CD8-positive, alpha-beta memory T cell (primary cell): ENCODE data around the gene HRH1. TPM values are rescaled to one million over a fixed set of nuclear protein-coding genes. Genes with fewer than 3 reads are reported as not detected.
"Not testable (repeated sequence)": the region's sequence is repeated elsewhere in the genome, so short reads cannot be mapped to it uniquely, and the experiment has no call there.

Source experiments
- CTCF ChIA-PET: fragments of 350-600 bp; sonication (Branson Sonifier 250); formaldehyde crosslinking; loops from one replicate; lab custom pipeline; 2021; ENCODE audit warnings: antibody characterized with exemption; lab: Charles Lee
- POLR2A ChIA-PET: fragments of 350-600 bp; sonication (Branson Sonifier 250); formaldehyde crosslinking; loops from one replicate; lab custom pipeline; 2021; ENCODE audit warnings: antibody characterized with exemption; lab: Charles Lee
- DNase-seq, 5 donors: peaks; one replicate each; pipeline versions ENCODE4 v3.0.0 to v3.0.0-alpha.2; 2020 to 2022; ENCODE audit warnings: mixed read lengths in 1 of 5
- H3K27ac ChIP-seq: one replicate; pipeline ENCODE4 v1.7.0; 2013; ENCODE audit warnings: low read depth, mild to moderate bottlenecking, low read length, moderate library complexity
- H3K27me3 ChIP-seq: 2 replicates; pipeline ENCODE4 v1.7.0; 2013; ENCODE audit warnings: low read length, mild to moderate bottlenecking; ENCODE audit not compliant: insufficient read depth, poor library complexity, severe bottlenecking
- H3K36me3 ChIP-seq: 2 replicates; pipeline ENCODE4 v1.7.0; 2013; ENCODE audit warnings: mild to moderate bottlenecking, low read length, moderate library complexity; ENCODE audit not compliant: insufficient read depth
- H3K4me1 ChIP-seq: 2 replicates; pipeline ENCODE4 v1.7.0; 2013; ENCODE audit warnings: mild to moderate bottlenecking, low read length, moderate library complexity; ENCODE audit not compliant: insufficient read depth
- H3K4me3 ChIP-seq: 2 replicates; pipeline ENCODE4 v1.7.0; 2013; ENCODE audit warnings: mild to moderate bottlenecking, low read length
- H3K9me3 ChIP-seq: 2 replicates; pipeline ENCODE4 v1.7.0; 2013; ENCODE audit warnings: mild to moderate bottlenecking, low read length
- H3K27ac Mint-ChIP-seq, 8 donors: one replicate each; pipeline ENCODE4 v1.8.0; 2020 to 2021; ENCODE audit warnings: mixed read lengths in 8 of 8, mild to moderate bottlenecking in 6 of 8, inconsistent platforms in 3 of 8, moderate library complexity in 3 of 8
- H3K27me3 Mint-ChIP-seq, 2 donors: one replicate each; pipeline ENCODE4 v1.8.0; 2020 to 2021; ENCODE audit warnings: mixed read lengths in 2 of 2, mild to moderate bottlenecking in 1 of 2, moderate library complexity in 1 of 2
- H3K36me3 Mint-ChIP-seq, 3 donors: one replicate each; pipeline ENCODE4 v1.8.0; 2020 to 2021; ENCODE audit warnings: mixed read lengths in 3 of 3, inconsistent platforms in 1 of 3, mild to moderate bottlenecking in 1 of 3
- H3K4me1 Mint-ChIP-seq, 3 donors: one replicate each; pipeline ENCODE4 v1.8.0; 2020 to 2021; ENCODE audit warnings: mixed read lengths in 3 of 3, inconsistent platforms in 1 of 3, mild to moderate bottlenecking in 1 of 3
- H3K4me3 Mint-ChIP-seq, 7 donors: one replicate each; pipeline ENCODE4 v1.8.0; 2020 to 2021; ENCODE audit warnings: mixed read lengths in 7 of 7, mild to moderate bottlenecking in 6 of 7, moderate library complexity in 4 of 7, inconsistent platforms in 2 of 7
- H3K9me3 Mint-ChIP-seq, 5 donors: one replicate each; pipeline ENCODE4 v1.8.0; 2020 to 2022; ENCODE audit warnings: mixed read lengths in 5 of 5, mild to moderate bottlenecking in 3 of 5, moderate library complexity in 2 of 5, inconsistent platforms in 1 of 5
- polyA plus RNA-seq: library from polyadenylated mRNA; unstranded; fragments of 300-500 nt; fragmentation: Illumina TruSeq; gene quantifications from one replicate; pipeline ENCODE4 v1.2.3, GENCODE V29; 2021
- total RNA-seq, 2 experiments: library from RNA; stranded (reverse); gene quantifications; one replicate each; pipeline ENCODE4 v1.2.3, GENCODE V29; 2021

Gene HRH1
- total and polyA plus RNA-seq, 3 experiments from 2014 or later: 0.42 to 0.53 TPM; not detected in 1

DNA sequence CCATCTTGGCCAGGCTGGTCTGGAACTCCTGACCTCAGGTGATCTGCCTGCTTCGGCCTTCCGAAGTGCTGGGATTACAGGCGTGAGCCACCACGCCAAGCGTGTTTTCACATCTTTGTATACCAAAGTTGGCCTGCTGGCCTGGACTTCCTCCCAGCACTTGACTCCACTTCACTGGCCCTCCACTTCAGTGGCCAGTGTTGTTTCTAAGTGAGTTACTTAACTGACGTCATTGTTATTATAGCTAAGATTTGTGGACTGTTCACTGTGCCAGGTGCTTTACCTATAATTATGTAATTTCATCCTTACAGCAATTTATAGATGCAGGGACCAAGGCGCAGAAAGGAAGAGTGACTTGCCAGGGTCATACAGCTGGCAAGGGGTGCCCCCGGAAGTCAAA lies 52.0 kb downstream of the HRH1 start:
- ChIA-PET CTCF (no interaction called here), POLR2A (no interaction called here)
- no peak for DNase-seq
- H3K27ac ChIP-seq: no peak overlapping the region
- no peaks in the 10 kb centered on the region for H3K36me3 ChIP-seq
- peaks cover 13 to 45% of the 10 kb centered on the region in 2 donors for H3K27me3 Mint-ChIP-seq
- H3K36me3 Mint-ChIP-seq: no peaks in the 10 kb centered on the region
- H3K9me3 ChIP-seq: no peaks in the 10 kb centered on the region
- H3K4me3 Mint-ChIP-seq: no peak overlapping the region
- H3K27ac Mint-ChIP-seq: no peak overlapping the region
- H3K4me1 Mint-ChIP-seq: peaks cover 0 to 2% (median 0%) of the 10 kb centered on the region in 3 donors
- H3K4me1 ChIP-seq: no peaks in the 10 kb centered on the region
- no peaks in the 10 kb centered on the region for H3K27me3 ChIP-seq
- H3K4me3 ChIP-seq: no peak overlapping the region
- H3K9me3 Mint-ChIP-seq: no peaks in the 10 kb centered on the region

DNA sequence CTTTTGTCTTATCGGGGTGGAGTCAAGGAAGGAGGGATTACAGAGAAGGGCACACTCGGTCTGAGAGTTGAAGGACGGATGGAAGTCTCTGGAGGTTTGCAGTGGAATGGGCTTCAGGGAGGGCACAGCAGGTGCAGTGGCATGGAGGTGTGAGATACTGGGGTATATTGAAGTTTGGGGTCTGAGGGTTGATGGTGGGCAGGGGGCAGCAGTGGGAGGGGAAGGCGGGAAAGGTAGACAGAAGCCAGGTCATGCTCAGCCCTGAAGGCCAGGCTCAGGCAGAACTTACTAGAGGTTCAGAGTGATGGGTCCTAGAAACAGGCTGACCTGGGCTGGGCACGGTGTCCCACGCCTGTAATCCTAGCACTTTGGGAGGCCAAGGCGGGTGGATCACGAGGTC lies 52.7 kb downstream of the HRH1 start:
- ChIA-PET POLR2A (no interaction called here), CTCF (interaction anchor here (1.6 kb wide), 1 partner anchor 23 kb away, joined by 4 read pairs; no protein-coding TSS in a partner anchor)
- Mint-ChIP-seq H3K9me3 (no peaks in the 10 kb centered on the region), H3K4me1 (peaks cover 0 to 2% (median 0%) of the 10 kb centered on the region in 3 donors), H3K27ac (no peak overlapping the region), H3K36me3 (no peaks in the 10 kb centered on the region), H3K27me3 (peaks cover 11 to 40% of the 10 kb centered on the region in 2 donors), H3K4me3 (no peak overlapping the region)
- H3K9me3 ChIP-seq: no peaks in the 10 kb centered on the region
- no peak for DNase-seq
- H3K27ac ChIP-seq: no peak overlapping the region
- no peaks in the 10 kb centered on the region for H3K4me1 ChIP-seq
- H3K4me3 ChIP-seq: no peak overlapping the region
- H3K36me3 ChIP-seq: no peaks in the 10 kb centered on the region
- no peaks in the 10 kb centered on the region for H3K27me3 ChIP-seq

DNA sequence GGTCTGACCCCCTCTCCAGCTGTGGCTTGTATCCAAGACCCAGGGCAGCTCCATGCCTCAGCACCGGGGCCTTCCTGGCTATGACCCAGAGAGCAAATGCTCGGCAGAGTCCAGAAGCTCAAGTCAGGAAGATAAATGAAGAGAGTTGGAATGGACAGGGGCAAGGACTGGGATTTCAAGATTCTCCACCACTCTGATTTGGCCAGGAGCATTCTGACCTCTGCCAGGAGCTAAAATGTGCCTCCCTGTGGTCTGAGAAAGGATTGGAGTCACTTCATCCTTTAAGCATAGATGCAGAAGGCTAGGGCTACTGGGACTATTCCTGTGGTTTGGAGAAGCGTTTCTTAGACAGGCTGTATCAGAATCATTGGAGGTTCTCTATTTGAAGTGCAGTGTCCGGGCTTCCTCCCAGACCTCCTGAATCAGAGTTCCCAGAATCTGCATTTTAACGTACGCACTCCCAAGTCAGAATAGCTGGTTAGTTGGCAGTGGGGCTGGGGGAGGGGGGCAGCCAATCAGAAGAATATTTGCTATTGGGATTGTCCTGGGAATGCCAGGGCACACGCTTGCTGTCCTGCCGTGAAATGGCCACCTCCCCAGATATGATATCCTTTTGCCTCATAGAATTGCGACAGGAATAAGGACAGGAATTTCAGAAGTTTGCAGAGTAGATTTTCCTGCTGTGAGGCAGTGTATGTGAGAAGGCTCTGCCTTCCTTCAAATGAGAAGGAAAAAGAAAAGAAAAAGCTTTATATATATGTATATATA lies 57.4 kb downstream of the HRH1 start:
- no peak for DNase-seq
- H3K4me3 Mint-ChIP-seq: no peak overlapping the region

DNA sequence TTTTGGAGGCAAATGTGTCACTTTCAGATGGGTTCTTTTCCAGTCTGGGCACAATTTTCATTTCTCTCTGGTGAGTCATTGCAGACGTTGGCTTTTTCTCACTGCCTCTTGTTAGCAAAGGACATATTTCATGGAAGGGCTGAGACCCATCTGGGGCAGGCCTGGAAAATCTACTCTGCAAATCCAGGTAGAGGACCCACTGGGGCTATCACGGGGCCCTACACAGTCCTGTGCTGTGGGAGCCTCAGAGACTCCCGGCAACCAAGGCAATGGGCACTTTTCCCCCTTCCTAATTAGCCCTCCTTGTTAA lies 58.0 kb downstream of the HRH1 start:
- ChIA-PET POLR2A (no interaction called here), CTCF (interaction anchor here (1.8 kb wide), 1 partner anchor 8 kb away, joined by 4 read pairs; no protein-coding TSS in a partner anchor)
- H3K9me3 ChIP-seq: no peaks in the 10 kb centered on the region
- H3K4me3 ChIP-seq: no peak overlapping the region
- H3K9me3 Mint-ChIP-seq: no peaks in the 10 kb centered on the region
- H3K4me1 Mint-ChIP-seq: peaks cover 0 to 2% (median 0%) of the 10 kb centered on the region in 3 donors
- H3K27ac ChIP-seq: no peak overlapping the region
- no peaks in the 10 kb centered on the region for H3K27me3 ChIP-seq
- H3K36me3 Mint-ChIP-seq: no peaks in the 10 kb centered on the region
- H3K4me1 ChIP-seq: no peaks in the 10 kb centered on the region
- no peak for DNase-seq
- H3K4me3 Mint-ChIP-seq: no peak overlapping the region
- peaks cover 9 to 40% of the 10 kb centered on the region in 2 donors for H3K27me3 Mint-ChIP-seq
- H3K36me3 ChIP-seq: no peaks in the 10 kb centered on the region
- no peak overlapping the region for H3K27ac Mint-ChIP-seq

More for the DNA sequence above, 57.4 kb downstream of the HRH1 start:
- Mint-ChIP-seq H3K36me3 (no peaks in the 10 kb centered on the region), H3K4me1 (peaks cover 0 to 2% (median 0%) of the 10 kb centered on the region in 3 donors), H3K9me3 (no peaks in the 10 kb centered on the region), H3K27me3 (peaks cover 9 to 43% of the 10 kb centered on the region in 2 donors), H3K27ac (no peak overlapping the region)
- H3K27me3 ChIP-seq: no peaks in the 10 kb centered on the region
- H3K27ac ChIP-seq: no peak overlapping the region
- H3K4me1 ChIP-seq: no peaks in the 10 kb centered on the region
- ChIA-PET POLR2A (no interaction called here), CTCF (interaction anchor here (1.8 kb wide), 1 partner anchor 8 kb away, joined by 4 read pairs; no protein-coding TSS in a partner anchor)
- no peak overlapping the region for H3K4me3 ChIP-seq
- H3K36me3 ChIP-seq: no peaks in the 10 kb centered on the region
- no peaks in the 10 kb centered on the region for H3K9me3 ChIP-seq

DNA sequence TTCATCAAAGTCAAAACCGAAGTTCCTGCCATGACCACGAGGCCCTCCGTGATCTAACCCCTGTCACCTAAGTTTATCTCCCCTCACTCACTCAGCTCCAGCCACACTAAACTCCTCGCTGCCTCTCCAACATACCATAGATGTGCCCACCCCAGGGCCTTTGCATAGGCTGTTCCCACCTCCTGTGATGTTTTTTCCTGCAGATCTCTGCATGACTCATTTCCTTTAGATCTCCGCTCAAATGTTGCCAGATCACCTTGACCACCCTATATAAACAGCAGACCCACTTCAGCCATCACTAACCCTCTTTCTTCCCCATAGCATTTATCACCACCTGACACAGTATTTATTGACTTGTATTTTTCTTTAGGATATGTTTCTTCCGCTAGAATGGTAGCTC lies 58.5 kb downstream of the HRH1 start:
- Mint-ChIP-seq H3K4me1 (no peaks in the 10 kb centered on the region), H3K27me3 (peaks cover 11 to 40% of the 10 kb centered on the region in 2 donors), H3K4me3 (no peak overlapping the region), H3K27ac (no peak overlapping the region), H3K36me3 (no peaks in the 10 kb centered on the region), H3K9me3 (no peaks in the 10 kb centered on the region)
- Histone ChIP-seq H3K36me3 (no peaks in the 10 kb centered on the region), H3K4me3 (no peak overlapping the region), H3K9me3 (no peaks in the 10 kb centered on the region), H3K27me3 (no peaks in the 10 kb centered on the region), H3K27ac (no peak overlapping the region), H3K4me1 (no peaks in the 10 kb centered on the region)
- DNase-seq: no peak
- POLR2A ChIA-PET: no interaction called here
- CTCF ChIA-PET: interaction anchor here (1.8 kb wide), 1 partner anchor 9 kb away, joined by 4 read pairs; no protein-coding TSS in a partner anchor

DNA sequence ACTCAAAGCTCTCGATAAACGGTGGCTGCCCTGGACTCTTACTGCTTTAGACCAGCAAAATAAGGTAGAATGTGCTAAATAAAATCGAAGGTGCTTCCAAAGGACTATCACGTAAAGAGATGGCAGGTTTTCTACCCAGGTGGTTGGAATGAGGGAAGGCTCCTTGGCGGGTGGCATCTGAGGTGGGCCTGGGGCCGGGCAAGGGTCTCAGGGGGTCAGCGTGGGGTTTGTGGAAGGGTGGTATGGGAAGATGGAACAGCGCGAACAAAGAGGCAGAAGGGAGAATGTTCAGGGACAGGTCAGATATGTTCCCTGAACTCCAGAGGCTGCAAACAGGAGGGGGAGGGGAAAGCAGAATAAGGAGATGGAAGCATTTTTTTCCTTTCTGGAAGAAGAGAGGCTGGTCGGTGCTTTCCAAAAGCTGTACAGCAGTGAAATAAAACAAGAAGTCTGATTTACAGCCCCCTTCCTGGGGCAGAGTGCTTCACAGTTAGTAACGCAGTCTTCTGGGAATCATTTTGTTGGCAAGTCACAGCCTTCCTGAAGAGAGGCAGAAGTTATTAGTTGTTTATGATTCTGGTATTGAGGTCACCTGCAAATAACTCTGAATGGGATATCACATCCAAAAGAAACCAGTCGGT lies 59.6 kb downstream of the HRH1 start:
- H3K27me3 Mint-ChIP-seq: peaks cover 12 to 36% of the 10 kb centered on the region in 2 donors
- H3K27ac Mint-ChIP-seq: no peak overlapping the region
- no peaks in the 10 kb centered on the region for H3K4me1 ChIP-seq
- no peaks in the 10 kb centered on the region for H3K36me3 ChIP-seq
- no peaks in the 10 kb centered on the region for H3K27me3 ChIP-seq
- no peaks in the 10 kb centered on the region for H3K4me1 Mint-ChIP-seq
- H3K9me3 Mint-ChIP-seq: no peaks in the 10 kb centered on the region
- CTCF ChIA-PET: interaction anchor here (1.8 kb wide), 1 partner anchor 10 kb away, joined by 4 read pairs; no protein-coding TSS in a partner anchor
- no peak for DNase-seq
- no peaks in the 10 kb centered on the region for H3K9me3 ChIP-seq
- no peak overlapping the region for H3K4me3 Mint-ChIP-seq
- H3K4me3 ChIP-seq: no peak overlapping the region
- no peak overlapping the region for H3K27ac ChIP-seq
- POLR2A ChIA-PET: no interaction called here
- H3K36me3 Mint-ChIP-seq: no peaks in the 10 kb centered on the region

DNA sequence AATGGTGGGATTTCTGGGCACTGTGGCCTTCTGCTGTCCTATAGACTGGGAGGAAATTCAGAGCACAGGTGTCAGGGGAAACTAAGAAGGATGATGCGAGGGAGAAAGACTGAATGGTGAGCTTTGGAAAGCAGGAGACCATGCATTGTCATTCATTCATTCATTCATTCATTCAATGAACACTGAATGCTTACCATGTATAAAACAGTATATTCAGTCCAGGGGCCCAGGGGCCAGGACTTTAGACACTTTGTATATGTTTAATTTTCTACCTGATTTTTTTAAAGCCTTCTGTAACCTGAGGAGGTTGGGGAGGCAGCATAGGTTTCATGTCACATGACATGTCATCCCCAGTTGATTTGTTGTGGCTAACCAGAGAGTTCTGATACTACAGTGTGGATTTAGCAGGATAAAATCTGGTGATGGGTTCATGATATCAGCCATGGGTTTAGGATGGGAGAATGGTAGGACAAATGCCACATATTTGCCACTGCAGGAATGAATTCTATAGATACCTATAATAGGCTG lies 60.2 kb downstream of the HRH1 start:
- Mint-ChIP-seq H3K36me3 (no peaks in the 10 kb centered on the region), H3K27ac (no peak overlapping the region), H3K9me3 (no peaks in the 10 kb centered on the region), H3K27me3 (peaks cover 9 to 31% of the 10 kb centered on the region in 2 donors), H3K4me3 (no peak overlapping the region), H3K4me1 (no peaks in the 10 kb centered on the region)
- ChIA-PET CTCF (no interaction called here), POLR2A (no interaction called here)
- no peaks in the 10 kb centered on the region for H3K27me3 ChIP-seq
- H3K4me1 ChIP-seq: no peaks in the 10 kb centered on the region
- H3K4me3 ChIP-seq: no peak overlapping the region
- no peak overlapping the region for H3K27ac ChIP-seq
- no peaks in the 10 kb centered on the region for H3K36me3 ChIP-seq
- no peaks in the 10 kb centered on the region for H3K9me3 ChIP-seq
- DNase-seq: no peak

DNA sequence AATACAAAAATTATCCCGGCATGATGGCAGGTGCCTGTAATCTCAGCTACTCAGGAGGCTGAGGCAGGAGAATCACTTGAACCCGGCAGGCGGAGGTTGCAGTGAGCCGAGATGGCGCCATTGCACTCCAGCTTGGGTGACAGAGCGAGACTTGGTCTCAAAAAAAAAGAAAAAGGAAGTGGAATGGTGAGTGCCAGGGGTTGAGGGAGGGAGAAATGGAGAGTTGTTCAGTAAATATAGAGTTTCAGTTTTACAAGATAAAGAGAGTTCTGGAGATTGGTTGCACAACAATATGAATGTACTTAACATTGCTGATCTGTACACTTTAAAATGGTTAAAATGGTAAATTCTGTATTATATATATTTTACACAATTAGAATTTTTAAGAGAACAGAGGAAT lies 63.1 kb downstream of the HRH1 start:
- DNase-seq, CTCF ChIA-PET, H3K27ac Mint-ChIP-seq, H3K4me3 ChIP-seq, H3K27ac ChIP-seq, POLR2A ChIA-PET, H3K4me3 Mint-ChIP-seq, H3K36me3 Mint-ChIP-seq, H3K27me3 ChIP-seq, H3K9me3 Mint-ChIP-seq, H3K4me1 ChIP-seq, H3K9me3 ChIP-seq, H3K4me1 Mint-ChIP-seq, H3K36me3 ChIP-seq: not testable (repeated sequence)
- H3K27me3 Mint-ChIP-seq: peaks cover 4 to 24% of the 10 kb centered on the region in 2 donors
